Measurements from ENCODE around the gene CALB2. TPM values are rescaled to one million over a fixed set of nuclear protein-coding genes. Genes with fewer than 3 reads are reported as not detected.

The CALB2 gene
- total RNA-seq, 1 experiment from 2014 or later = 0.85 TPM

DNA sequence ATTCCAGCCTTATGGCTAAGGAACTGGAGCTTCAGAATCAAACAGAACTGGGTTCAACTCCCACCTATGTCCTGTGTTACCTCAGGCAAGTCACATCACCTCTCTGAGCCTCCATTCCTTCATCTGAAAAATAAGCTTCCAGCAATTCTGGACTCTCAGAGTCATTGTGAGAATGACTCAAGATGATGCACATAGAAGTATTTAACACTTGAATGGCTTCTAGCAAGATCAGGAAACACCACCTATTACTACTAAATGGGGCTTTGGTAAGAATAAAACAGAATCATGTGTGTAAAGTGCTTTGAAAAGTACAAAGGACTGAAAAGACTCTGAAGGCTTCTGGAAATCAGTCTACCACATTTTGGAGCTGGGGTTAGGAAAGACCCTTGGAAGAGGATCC, 30.8 kb upstream of the CALB2 start:
- Histone ChIP-seq H3K18ac (ENCODE audit: insufficient read length, low read depth, low read length) (no peak overlapping the region), H3K27me3 (ENCODE audit: insufficient read depth, low read length) (no peaks in the 10 kb centered on the region), H3K56ac (ENCODE audit: insufficient read length, low read depth, low read length) (no peak overlapping the region), H2AFZ (ENCODE audit: low read length) (no peak overlapping the region), H4K8ac (replicated peaks; ENCODE audit: insufficient read length, low read depth, low read length) (no peak overlapping the region), H2AK5ac (ENCODE audit: insufficient read length, low read length) (no peak overlapping the region), H3K27ac (ENCODE audit: insufficient read length, low read depth, low read length) (no peak overlapping the region), H2BK5ac (ENCODE audit: insufficient read length, low read length) (no peak overlapping the region), H3K9ac (ENCODE audit: extremely low read depth, insufficient read length, low read length) (no peak overlapping the region), H2BK20ac (ENCODE audit: low read depth, low read length, poor library complexity, severe bottlenecking) (no peak overlapping the region), H3K9me3 (ENCODE audit: control insufficient read depth, low read depth, low read length) (no peaks in the 10 kb centered on the region), H3K79me1 (ENCODE audit: insufficient read depth, low read depth, low read length, poor library complexity, severe bottlenecking) (no peaks in the 10 kb centered on the region), H3K4me2 (ENCODE audit: insufficient read depth, insufficient read length, low read length) (no peak overlapping the region), H3K4ac (ENCODE audit: low read depth, low read length) (no peak overlapping the region), H3K4me1 (ENCODE audit: insufficient read depth, low read length) (no peaks in the 10 kb centered on the region), H3K23me2 (ENCODE audit: insufficient read length, low read depth, low read length, poor library complexity, severe bottlenecking) (no peaks in the 10 kb centered on the region), H4K5ac (ENCODE audit: insufficient read length, low read depth, low read length) (no peak overlapping the region), H2BK12ac (ENCODE audit: insufficient read length, low read depth, low read length) (no peak overlapping the region), H4K91ac (ENCODE audit: insufficient read length, low read depth, low read length) (no peak overlapping the region), H2BK120ac (ENCODE audit: low read depth, low read length, poor library complexity, severe bottlenecking) (no peak overlapping the region), H3T11ph (ENCODE audit: low read length) (no peak overlapping the region), H4K20me1 (ENCODE audit: control insufficient read depth, insufficient read depth, insufficient read length) (no peaks in the 10 kb centered on the region), H3K79me2 (ENCODE audit: insufficient read depth, low read length) (no peaks in the 10 kb centered on the region), H3K23ac (ENCODE audit: insufficient read length, low read depth, low read length) (no peak overlapping the region), H3K14ac (ENCODE audit: insufficient read depth, low read length) (no peak overlapping the region), H2BK15ac (ENCODE audit: low read depth, low read length) (no peak overlapping the region)
- TF ChIP-seq, protein P1, sequence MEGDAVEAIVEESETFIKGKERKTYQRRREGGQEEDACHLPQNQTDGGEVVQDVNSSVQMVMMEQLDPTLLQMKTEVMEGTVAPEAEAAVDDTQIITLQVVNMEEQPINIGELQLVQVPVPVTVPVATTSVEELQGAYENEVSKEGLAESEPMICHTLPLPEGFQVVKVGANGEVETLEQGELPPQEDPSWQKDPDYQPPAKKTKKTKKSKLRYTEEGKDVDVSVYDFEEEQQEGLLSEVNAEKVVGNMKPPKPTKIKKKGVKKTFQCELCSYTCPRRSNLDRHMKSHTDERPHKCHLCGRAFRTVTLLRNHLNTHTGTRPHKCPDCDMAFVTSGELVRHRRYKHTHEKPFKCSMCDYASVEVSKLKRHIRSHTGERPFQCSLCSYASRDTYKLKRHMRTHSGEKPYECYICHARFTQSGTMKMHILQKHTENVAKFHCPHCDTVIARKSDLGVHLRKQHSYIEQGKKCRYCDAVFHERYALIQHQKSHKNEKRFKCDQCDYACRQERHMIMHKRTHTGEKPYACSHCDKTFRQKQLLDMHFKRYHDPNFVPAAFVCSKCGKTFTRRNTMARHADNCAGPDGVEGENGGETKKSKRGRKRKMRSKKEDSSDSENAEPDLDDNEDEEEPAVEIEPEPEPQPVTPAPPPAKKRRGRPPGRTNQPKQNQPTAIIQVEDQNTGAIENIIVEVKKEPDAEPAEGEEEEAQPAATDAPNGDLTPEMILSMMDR (conservative IDR thresholded peaks at IDR 0.05) = no peak
- Mint-ChIP-seq H3K4me1 (peaks cover 4 to 5% of the 10 kb centered on the region in 2 experiments; a peak in 1 of 4 replicates), H3K27ac (no peak overlapping the region), H3K27me3 (ENCODE audit: low read depth) (peaks cover 5% of the 10 kb centered on the region), H3K9me3 (peaks cover 0 to 4% of the 10 kb centered on the region in 2 experiments; a peak in 3 of 5 replicates), H3K36me3 (ENCODE audit: insufficient read depth in 1 of 3, low read depth in 3 of 3) (no peaks in the 10 kb centered on the region), H3K4me3 (no peak overlapping the region)
- no peak for DNase-seq
